HG03520 (cell line): ENCODE results near the gene PTH1R.

Experiments used
- ATAC-seq: cut with Tn5 transposase; IDR thresholded peaks from one replicate; pipeline ENCODE4 v1.9.1; 2021; ENCODE audit warnings: mild to moderate bottlenecking, moderate library complexity; ENCODE audit not compliant: unreplicated experiment

Gene PTH1R

DNA sequence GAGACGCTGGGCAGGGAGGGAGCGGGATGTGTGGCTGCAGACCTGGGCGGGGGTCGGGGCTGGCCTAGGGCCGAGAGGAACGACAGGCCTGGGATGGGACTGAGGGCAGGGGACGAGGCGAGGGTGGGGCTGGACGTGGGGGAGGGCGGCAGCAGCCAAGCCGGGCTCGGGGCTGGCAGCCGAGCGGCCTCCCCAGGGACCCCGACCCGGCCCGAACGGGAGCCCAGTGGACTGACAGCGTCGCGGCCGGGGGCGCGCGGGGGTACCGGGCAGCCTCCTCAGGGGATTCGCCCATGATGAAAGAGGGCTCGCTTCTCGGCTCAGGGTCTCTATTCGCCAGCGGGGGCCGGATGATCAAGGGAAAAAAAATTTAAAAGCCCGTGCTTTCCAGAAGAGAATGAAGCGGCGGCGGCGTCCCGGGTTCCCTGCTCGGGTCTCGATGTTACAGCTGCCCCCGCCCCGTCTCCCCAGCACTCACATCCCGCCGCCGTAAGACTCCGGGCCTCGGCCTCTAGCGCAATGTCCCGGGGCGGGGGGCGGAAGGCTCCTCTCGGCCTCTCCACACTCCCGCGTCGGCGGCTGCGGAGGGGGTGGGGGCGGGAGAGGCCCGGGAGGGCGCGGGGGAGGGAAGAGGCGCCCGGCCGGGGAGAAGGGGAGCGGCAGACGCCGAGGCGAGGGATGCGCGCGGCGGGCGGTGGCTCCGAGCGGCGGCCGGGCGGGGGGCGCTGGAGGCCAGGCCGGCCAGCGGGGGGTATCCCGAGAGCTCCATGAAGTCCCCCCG, 4.3 kb downstream of the PTH1R start:
- ATAC-seq: no peak

DNA sequence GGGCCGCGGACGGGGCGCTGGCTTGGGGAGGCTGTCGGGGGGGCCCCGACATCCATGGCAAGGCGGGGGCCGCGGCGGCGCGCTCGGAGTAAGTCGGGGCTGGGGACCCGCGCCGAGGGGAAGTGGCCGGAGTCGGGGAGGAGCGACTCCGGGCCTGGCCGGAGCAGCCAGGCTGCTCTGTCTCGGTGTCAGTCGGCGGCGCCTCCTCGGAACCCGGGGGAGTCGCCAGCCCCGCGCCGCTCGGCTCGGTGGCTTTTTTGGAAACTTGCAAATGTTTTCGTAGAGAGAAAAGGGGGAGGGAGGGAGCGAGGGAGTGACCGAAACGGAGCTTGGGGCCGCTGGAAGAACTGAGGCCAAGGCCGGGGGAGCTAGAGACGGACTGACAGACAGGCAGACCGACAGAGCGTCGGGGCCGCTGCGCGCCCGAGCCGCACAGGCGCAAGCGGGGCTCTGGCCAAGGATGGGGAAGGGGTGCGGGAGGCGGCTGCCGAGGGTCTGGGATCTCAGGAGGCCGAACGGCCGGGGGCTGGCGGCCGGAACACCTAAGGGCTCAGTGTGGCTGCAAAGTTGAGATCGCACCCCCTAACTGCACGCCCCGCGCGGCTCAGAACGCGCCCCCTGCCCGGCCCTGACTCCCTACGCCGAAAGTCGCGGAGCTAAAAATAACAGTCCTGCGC, 5.0 kb downstream of the PTH1R start:
- ATAC-seq: no peak

DNA sequence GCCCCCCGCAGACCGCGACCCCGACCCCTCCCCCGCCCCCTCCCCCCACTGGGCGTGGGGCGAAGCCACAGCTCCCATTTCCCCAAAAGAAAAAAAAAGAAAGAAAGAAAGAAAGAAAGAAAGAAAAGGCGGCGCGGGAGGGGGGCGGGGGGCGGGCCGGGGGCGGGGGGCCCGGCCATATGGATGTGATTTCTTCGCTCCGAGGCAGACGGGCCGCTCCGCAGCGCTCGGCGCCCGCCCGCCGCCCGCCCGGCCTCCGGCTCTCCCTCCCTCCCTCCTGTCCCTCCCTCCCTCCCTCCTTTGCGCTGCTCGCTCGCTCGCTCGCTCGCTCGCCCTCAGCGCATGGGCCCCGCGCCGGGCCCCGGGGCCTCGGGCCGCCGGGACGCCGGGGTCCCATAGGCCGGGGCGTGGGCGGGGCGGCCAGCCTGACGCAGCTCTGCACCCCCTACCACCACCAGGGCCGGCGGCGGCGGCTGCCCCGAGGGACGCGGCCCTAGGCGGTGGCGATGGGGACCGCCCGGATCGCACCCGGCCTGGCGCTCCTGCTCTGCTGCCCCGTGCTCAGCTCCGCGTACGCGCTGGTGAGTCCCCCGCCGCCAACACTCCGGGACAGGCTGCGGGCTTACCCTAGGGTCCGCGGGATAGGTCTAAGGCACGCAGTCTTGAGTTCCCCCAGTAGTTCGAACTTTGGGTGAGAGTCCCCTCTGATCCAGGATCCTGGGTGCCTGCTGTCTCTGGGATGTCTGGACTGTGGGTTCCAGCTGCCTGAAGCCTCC, 5.7 kb downstream of the PTH1R start:
- ATAC-seq: no peak

DNA sequence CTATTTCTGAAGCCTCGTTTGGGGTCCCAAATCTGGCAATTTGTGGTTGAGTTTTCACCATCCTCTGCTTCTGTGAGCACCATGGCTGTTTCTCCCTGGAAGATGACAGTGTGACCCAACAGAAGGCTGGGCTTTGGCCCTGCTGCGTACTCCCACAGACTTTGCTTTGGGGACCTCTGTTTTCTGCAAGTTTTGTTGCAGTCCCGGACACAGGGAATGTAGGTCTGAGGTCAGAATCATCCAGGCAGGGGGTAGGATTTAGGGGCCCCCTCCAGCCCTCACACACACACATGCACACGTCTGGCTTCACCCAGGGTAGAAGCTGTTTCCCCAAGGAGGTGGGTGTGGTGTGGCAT, 6.3 kb downstream of the PTH1R start:
- ATAC-seq: no peak

DNA sequence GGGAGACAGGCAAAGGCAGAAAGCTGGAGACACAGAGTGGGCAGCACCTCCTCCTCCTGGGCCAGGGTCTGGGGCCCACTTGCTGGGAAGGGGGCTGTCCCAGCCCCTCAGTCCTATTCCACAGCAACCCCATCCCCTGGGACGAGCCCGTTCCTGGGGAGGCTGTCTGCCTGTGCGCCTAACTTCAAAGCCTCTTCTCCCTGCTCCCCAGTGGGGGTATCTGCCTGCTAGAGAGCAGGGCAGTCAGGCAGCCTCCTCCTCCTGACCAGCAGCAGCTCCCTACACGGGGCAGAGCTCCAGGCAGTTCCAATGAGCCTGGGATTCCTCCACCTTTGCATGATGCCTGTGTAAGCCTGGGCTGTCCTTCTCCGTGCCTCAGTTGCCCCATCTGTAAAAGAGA, 6.9 kb downstream of the PTH1R start:
- ATAC-seq: no peak

DNA sequence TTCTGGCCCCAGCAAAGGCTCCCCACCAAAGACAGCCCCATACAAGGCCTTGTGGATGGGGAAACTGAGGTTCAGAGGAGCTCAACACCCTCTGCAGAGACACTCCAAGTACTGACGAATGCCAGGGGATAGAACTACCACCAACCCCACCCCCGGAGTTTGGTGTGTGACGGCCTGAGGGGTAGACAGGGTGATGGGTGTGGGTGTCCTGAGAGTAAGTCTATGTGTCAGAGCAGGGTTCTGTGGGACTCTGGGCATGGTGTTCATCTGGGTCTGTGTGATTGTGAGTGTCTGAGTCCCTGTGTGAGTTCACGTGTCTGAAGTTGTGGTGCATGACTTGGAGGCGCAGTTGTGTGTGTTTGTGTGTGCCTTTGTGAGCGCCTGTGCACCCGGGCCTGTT, 7.4 kb downstream of the PTH1R start:
- ATAC-seq: no peak

DNA sequence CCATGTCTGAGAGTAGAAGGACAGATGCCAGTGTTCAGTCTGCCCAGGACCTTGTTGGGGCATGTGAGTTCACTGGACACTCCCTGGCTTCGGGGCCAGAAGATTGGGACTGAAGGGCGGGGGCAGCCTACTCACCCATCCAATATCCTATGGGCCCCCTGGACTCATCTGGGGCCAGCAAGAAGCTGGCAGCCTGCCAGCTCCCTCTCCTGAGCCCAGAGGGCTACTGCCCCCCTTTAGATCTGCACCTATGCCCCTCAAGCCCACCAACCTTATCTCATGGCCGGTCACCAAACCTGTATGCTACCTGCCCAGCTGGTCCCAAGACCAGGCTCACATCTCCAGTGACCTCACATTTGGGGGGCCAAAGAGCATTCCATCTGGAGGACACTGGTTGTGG, 8.1 kb downstream of the PTH1R start:
- no peak for ATAC-seq

DNA sequence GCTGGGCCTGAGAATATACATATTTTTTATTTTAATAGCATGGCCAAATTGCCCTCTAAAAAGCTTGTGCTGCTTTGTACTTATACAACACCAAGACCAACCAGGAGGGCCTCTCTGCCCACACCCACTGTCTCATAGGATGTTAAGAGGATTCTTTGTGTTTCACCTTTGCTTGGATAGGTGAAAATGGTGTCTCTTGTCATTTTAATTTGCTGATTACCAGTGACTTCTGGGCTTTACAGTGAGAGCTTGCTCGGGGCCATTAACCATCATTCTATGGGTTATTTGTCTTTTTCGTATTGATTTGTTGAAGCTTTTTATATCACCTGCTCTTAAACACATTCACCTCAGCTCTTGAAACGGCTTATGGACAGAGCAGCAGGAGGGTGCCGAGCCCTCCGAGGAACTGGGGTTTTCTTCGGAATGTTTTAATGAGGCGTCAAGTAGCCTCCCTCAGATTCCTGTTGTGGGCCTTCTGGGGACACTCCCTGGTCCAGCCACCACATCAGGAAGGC, 10.5 kb downstream of the PTH1R start:
- no peak for ATAC-seq

DNA sequence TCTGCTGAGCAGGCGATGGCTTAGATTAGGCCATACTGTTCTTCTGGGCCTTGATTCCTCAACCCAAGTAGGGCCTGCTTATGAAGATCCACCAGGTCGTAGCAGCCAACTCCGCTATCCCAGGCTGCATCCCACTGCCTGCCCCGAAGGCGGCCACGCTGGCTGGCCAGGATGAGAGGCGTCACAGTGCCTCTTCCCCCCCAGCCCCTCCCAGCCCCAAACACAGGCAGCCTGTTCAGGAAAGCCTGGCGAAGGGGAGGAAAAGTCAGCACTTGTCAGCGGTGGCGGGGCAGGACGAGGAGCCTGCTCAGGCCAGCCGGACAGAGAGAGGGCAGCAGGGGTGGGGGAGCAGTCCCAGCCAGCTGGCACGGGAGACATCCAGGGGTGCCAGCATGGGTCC, 11.2 kb downstream of the PTH1R start:
- no peak for ATAC-seq

DNA sequence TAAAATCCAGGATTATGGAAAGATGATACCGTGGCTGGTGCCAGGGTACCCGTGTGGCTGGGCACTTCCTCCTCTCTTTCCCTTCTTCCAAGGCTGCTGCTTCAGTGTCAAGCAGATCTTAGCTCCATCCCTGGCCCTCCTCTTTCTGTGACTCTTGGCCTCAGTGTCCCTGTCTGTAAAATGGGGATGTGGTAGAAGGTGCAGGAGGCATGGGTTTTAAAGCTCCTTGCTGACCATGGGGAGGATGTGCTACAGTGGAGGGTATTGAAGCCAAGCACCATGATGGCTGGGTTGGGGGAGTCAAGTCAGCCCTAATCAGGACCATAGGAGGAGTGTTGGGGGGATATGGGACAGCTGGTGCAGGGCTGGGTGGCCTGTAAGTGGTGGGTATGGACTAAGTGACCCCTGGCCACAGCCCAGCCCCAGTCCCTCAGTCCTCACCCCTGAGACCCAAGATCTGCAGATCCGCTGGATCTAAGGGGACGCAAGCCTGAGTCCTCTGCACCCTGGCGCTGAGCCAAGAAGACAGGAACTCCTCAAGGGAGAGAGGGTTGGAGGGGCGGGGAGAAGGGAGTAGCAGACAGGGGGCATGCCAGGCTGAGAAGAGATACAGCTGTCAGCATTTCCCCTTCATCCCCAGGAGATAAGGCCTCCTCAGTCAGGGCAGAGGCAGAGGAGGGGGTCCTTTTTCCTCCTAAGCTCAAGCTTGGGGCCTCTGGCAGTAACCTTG, 12.0 kb downstream of the PTH1R start:
- ATAC-seq: no peak

DNA sequence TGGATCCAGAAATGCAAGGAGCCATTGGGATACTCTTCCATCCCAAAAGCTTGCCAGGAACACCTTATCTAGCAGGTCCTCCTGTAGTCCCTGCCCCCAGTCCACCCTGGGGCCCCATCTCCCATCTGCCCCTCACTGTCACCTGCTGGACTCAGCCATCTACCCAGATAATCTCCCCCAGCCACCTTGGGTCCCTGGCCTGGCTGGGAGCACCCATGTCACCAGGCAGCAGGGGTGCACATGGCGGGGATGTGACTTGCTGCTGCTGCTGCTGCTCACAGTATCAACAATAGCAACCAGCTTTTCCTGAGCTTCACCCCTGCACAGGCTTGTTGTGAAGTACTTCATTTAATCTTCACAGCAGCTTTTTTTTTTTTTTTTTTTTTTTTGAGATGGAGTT, 12.6 kb downstream of the PTH1R start:
- ATAC-seq: no peak

DNA sequence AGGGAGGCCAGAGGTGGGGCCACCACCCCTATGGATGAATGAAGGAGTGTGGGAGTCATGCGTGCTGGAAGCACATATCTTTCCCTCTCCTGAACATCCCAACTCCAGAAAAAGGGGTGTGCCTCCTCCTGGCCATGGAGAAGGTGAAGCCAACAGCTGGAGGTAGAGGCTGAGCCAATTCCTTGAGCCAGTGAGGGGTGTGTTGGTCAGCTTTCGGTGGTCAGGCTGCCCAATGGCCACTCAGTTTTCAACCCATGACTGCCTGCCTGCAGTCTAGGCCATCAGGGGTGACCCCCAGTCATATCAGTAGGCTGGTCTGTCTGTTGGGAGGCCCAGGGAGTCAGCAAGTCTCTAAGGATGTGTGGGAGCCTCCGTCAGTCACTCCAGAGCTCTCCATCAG, 13.6 kb downstream of the PTH1R start:
- ATAC-seq: no peak

DNA sequence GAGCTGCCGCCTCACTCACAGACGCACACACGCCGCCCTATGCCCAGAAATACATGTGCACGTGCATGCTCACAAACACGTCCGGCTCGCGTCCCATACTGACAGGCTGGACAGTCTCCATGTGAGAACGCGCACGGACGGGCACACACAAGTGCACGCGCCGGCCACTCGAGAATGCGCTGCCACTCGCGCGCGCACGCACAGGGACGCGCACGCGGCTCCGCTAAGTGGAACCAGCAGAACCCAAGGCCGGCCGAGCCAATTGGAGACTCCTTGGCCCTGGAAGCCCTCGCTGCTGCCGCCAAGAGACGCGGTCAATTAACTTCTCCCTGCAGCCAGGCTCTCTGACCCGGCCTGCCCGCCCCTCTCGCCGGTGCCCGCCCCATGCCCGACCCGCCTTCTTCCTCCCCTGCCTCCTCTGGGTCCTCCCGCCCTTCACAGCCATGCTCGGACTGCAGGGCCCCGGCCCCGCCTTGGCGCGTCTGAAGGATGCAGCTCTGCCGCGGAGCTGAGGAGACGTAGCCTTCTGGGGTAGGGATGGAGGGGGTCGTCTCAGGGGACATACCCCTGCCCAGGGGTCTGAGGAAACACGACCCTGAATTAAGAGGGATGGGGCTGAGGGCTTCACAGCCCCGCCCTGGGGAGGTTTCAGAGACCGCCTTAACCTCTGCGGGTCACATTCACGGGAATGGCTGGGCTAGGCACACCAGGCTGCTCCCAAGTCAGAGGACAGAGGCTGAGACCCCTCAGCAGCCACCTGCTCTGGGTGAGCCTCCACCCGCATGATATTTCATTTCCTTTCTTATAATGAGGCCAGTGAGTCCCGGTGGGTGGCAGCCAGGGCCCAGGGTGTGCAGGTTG, 15.0 kb downstream of the PTH1R start:
- no peak for ATAC-seq

DNA sequence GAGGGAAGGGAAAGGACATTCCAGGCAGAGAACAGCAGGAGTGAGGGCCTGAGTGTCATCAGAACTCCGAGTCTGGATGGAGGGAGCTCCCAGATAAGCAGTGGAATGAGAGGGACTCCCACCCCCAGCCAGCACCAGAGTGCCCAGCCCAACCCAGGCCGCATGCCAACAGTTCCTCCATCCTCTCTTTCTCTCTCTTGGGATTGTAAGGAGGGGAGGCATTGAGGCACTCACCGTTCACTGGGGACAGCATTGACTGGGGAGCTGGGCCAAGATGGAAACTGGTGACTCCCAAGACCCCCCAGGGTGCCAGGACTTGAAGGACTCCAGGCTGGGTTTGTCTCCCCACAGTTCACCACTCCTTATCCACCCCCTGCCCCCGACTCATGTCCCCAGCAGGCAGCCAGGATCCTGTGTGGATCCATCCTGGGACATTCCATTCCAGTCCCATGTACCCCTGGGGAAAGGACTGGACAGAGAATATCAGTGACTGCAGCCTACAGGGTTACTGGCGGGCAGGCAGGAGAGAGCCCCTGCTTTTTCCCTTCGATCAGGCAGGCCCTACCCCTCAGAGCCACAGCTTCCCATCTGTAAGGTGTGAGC, 15.7 kb downstream of the PTH1R start:
- no peak for ATAC-seq

DNA sequence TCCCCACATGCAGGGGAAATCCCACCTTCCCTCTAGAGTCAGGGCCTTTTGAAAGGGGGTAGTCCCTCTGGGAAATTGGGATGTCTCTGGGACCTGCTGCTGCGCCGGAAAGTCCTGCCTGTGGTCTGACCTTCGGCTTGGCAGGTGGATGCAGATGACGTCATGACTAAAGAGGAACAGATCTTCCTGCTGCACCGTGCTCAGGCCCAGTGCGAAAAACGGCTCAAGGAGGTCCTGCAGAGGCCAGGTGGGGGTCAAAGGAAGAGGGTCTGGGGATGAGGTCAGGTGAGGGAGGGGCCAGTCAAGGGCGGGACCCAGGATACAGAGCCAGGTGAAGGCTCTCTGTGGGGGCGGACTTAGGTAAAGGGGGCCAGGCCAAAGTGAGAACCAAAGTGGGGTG, 16.2 kb downstream of the PTH1R start:
- no peak for ATAC-seq

DNA sequence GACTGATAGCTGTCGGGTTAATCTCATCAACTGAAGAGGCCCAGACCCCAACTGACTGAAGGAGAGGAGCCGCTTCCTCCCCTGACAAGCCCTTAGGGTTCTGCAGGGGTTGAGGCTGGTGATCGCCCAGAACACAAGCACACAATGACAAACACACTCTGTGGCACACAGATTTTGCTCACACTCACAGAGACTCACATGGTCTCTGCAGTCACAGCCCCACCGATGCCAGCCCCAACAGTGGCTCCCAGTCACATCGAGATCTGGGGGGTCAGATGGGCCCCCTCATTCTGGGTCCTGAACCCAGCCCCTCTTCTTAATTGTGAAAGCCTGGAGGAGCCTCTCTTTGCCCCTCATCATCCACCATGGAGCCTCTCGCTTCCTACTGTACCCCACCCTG, 16.7 kb downstream of the PTH1R start:
- no peak for ATAC-seq

DNA sequence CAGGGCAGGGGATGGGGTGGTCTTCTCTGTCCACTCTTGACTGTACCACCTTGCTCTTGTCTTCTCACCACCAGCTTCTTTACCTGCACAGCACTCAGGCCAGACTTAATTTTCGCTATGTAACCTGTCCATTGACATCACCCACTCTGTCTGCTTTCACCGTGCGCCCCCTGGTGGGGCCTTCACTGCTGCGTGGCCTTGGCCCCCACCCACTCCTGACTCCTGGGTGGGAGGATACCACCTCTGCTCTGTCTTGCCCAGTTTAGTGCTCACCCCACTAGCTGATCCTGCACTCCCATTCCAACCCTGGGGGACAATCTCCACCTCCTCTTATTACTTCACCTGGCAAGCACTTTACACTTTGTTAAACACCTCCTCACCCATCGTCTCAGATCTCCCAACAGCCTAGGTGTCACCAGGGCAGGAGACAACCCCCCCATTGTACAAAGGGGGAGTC, 17.7 kb downstream of the PTH1R start:
- no peak for ATAC-seq

DNA sequence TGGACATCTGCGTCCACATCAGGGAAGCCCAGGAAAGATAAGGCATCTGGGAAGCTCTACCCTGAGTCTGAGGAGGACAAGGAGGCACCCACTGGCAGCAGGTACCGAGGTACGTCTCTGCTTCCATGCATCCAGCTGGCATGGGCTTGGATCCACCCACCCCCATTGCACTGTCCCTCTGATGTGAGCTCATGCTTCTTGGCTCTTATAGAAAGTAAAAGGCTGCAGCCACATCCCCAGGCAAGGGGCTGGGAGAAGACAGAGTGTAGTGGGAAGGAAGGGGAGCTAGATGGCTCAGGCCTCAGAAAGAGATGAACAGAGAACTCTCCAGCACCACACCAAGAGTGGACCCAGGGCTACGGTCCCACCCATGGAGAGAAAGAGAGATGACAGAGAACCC, 18.2 kb downstream of the PTH1R start:
- no peak for ATAC-seq

DNA sequence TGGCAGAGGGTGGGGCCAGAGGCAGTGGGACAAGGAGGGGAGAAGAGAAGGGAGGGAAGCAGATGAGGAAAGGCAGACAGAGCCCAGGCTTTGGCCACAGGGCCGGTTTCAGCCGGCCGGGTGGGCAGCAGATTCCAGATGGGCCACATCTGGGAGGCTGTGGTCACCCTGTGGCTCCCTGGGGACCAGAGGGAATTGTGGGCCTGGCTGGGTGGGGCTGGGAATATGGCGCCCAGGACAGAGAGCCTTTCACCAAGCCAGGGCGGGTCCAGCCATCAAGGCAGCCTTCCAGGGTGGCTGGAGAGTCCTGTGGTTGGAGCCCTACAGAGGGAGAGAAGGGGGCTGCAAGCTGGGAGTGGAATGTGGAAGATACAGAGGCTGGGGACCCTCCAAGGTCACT, 18.9 kb downstream of the PTH1R start:
- no peak for ATAC-seq

DNA sequence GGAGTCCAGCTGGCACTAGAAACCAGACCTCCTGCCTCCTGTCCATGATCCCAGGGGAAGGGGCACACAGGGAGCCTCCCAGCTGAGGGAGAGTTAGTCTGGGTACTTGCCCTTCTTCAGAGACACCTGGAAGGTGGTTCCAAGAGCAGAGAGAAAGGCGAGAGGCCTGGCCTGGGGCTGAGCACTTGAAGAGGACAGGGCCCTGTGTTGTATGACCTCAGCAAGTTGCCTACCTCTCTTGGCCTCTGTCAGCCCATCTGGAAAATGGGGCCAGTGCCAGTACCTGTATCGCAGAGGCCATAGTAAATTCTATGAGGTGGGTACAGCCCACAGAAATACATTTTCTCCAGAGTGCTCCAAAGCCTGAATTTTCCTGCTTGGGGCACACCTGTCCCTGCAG, 19.5 kb downstream of the PTH1R start:
- no peak for ATAC-seq
